IPS-20b (cell line): ENCODE measurements around the gene ZBTB42.

Source experiments
- H3K27ac ChIP-seq: one replicate; pipeline ENCODE4 v1.5.1; 2013; ENCODE audit warnings: low read length
- H3K27me3 ChIP-seq: 2 replicates; pipeline ENCODE4 v1.6.1; 2013; ENCODE audit warnings: mild to moderate bottlenecking, low read length, inconsistent platforms; ENCODE audit not compliant: insufficient read depth
- H3K36me3 ChIP-seq: 2 replicates; pipeline ENCODE4 v1.6.1; 2013; ENCODE audit warnings: low read depth, mild to moderate bottlenecking, inconsistent platforms, low read length, moderate library complexity; ENCODE audit not compliant: insufficient read depth
- H3K4me1 ChIP-seq: 2 replicates; pipeline ENCODE4 v1.6.1; 2013; ENCODE audit warnings: mild to moderate bottlenecking, control low read depth, inconsistent platforms, low read length, moderate library complexity; ENCODE audit not compliant: insufficient read depth
- H3K4me3 ChIP-seq: 2 replicates; pipeline ENCODE4 v1.5.1; 2013; ENCODE audit warnings: mild to moderate bottlenecking, low read length, inconsistent platforms
- H3K9ac ChIP-seq: 2 replicates; pipeline ENCODE4 v1.6.1; 2013; ENCODE audit warnings: low read depth, mild to moderate bottlenecking, inconsistent platforms, low read length, moderate library complexity
- H3K9me3 ChIP-seq: 2 replicates; pipeline ENCODE4 v1.6.1; 2013; ENCODE audit warnings: mild to moderate bottlenecking, low read depth, low read length, inconsistent platforms; ENCODE audit not compliant: insufficient read depth

ZBTB42 gene

DNA sequence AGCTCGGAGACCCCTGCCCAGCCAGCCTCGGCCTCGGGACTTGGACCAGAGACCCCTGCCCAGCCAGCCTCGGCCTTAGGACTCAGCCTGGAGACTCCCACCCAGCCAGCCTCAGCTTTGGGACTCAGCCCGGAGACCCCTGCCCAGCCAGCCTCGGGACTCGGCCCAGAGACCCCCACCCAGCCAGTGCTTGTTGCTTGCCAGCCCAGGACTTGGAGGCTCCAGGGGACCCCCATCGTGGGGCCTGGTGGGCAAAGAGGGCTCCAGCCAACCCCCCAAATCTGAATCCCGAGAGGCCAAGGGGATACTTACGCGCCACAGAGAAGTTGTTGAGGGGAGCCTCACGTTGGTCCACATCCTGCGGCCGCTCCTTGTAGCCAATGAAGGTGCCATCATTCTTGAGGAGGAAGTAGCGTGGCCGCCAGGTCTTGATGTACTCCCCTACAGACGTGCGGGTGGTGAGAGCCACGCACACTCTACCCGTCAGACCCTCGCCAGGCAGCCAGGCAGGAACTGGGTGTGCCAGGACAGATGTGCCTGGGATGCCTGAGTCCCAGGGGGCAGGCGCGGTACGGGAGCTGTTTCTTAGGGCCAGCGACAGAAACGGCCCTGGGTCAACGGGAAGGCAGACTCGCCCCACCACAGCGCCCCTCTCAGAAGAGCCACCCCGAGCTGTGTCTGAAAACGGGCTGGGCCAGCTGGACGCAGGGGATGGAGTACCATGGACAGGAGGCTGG, 21.0 kb upstream of the ZBTB42 start:
- Histone ChIP-seq H3K4me3 (no peak overlapping the region), H3K27me3 (no peaks in the 10 kb centered on the region), H3K4me1 (no peaks in the 10 kb centered on the region), H3K27ac (no peak overlapping the region), H3K9me3 (no peaks in the 10 kb centered on the region), H3K9ac (no peak overlapping the region), H3K36me3 (no peaks in the 10 kb centered on the region)

- Histone ChIP-seq H3K27me3 (no peaks in the 10 kb centered on the region), H3K4me3 (no peak overlapping the region), H3K36me3 (no peaks in the 10 kb centered on the region), H3K4me1 (no peaks in the 10 kb centered on the region), H3K9ac (no peak overlapping the region), H3K9me3 (no peaks in the 10 kb centered on the region), H3K27ac (no peak overlapping the region)
Measured at GRCh38 chr14:104780513-104781030, 20.3 kb upstream of the ZBTB42 start.

DNA sequence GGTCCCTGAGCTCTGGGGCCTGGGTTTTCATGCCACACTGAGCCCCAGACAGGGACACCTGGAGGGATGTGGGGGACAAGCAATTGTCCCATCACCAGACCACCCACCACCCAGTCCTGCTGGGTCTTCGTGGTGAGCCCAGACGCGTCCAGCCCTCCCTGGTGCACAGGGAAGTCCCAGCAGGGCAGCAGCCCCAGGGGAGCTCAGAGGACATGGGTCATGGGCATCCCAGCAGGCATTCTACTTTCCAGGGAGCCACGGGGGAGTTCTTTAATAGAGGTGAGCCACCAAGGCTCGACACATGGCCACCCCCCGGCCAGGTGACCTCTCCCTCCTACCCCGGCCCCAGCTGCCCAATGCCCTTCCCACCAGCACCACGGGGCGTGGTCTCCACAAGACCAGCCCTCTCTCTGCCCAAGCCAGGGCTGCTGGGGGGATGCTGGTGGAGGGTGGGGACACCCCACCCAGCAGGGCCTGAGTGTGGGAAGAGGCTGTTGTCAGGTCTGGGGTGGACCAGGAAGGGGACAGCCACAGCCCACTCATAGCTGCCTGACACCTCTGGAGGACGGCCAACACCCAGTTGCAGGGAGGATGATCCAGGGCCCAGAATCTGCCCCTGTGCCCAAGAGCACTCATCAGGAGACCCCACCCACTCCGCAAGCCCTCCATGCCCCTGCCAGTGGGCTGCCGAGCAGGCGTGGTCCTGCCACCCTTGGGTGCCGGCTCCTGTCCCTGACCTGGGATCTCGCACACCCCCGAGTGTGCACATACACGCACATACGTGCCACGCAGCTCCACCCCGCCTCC, 19.4 kb upstream of the ZBTB42 start:
- no peaks in the 10 kb centered on the region for H3K36me3 ChIP-seq
- H3K9ac ChIP-seq = no peak overlapping the region
- no peaks in the 10 kb centered on the region for H3K27me3 ChIP-seq
- no peaks in the 10 kb centered on the region for H3K9me3 ChIP-seq
- no peak overlapping the region for H3K27ac ChIP-seq
- no peak overlapping the region for H3K4me3 ChIP-seq
- H3K4me1 ChIP-seq = no peaks in the 10 kb centered on the region

DNA sequence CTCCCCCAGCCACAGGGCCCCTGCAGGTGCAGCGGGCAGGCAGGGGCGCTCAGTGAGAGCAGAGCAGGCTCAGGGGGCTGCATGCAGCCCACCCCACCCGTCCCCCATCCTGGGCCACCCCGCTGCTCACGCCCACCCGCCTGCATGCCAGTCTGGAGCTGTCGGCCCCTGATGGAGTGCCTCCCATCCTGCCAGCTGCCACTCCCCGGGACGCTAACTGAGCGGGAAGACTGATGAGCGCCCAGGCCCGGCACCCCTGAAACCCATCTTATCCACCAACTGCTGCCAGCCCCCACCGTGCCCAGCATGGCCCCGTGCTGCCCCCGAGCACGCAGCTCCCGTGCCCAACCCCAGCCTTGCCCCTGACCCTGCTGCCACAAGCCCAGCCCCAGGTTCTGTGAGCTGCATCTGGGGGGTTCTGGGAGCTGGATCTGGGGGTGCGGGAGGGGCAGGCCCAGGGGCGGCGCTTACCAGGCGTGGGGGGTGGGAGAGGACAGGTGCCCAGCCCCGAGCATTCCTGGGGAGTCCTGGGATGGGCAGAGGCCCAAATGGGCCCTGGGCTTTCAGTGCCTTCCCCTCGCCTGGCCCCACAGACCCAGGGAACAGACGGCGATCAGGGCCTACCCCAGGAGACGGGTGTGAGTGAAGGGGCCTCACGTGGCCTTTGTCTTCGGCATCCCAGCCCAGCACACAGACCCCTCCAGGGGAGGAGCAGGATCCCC, 18.7 kb upstream of the ZBTB42 start:
- Histone ChIP-seq H3K9me3 (no peaks in the 10 kb centered on the region), H3K27me3 (no peaks in the 10 kb centered on the region), H3K4me1 (no peaks in the 10 kb centered on the region), H3K9ac (no peak overlapping the region), H3K27ac (no peak overlapping the region), H3K4me3 (no peak overlapping the region), H3K36me3 (no peaks in the 10 kb centered on the region)

- Histone ChIP-seq H3K9ac (no peak overlapping the region), H3K27ac (no peak overlapping the region), H3K27me3 (no peaks in the 10 kb centered on the region), H3K36me3 (no peaks in the 10 kb centered on the region), H3K4me1 (no peaks in the 10 kb centered on the region), H3K9me3 (no peaks in the 10 kb centered on the region), H3K4me3 (no peak overlapping the region)
Measured at GRCh38 chr14:104782808-104783139, 18.1 kb upstream of the ZBTB42 start.

GRCh38 chr14:104783484-104784217, 17.2 kb upstream of the ZBTB42 start:
- H3K27me3 ChIP-seq = no peaks in the 10 kb centered on the region
- no peak overlapping the region for H3K9ac ChIP-seq

GRCh38 chr14:104784218-104784568, 16.7 kb upstream of the ZBTB42 start:
- H3K4me3 ChIP-seq = no peak overlapping the region
- no peaks in the 10 kb centered on the region for H3K36me3 ChIP-seq

More at GRCh38 chr14:104783484-104784217, 17.2 kb upstream of the ZBTB42 start:
- H3K9me3 ChIP-seq = no peaks in the 10 kb centered on the region
- H3K4me3 ChIP-seq = no peak overlapping the region
- H3K27ac ChIP-seq = no peak overlapping the region
- H3K36me3 ChIP-seq = no peaks in the 10 kb centered on the region
- no peaks in the 10 kb centered on the region for H3K4me1 ChIP-seq

DNA sequence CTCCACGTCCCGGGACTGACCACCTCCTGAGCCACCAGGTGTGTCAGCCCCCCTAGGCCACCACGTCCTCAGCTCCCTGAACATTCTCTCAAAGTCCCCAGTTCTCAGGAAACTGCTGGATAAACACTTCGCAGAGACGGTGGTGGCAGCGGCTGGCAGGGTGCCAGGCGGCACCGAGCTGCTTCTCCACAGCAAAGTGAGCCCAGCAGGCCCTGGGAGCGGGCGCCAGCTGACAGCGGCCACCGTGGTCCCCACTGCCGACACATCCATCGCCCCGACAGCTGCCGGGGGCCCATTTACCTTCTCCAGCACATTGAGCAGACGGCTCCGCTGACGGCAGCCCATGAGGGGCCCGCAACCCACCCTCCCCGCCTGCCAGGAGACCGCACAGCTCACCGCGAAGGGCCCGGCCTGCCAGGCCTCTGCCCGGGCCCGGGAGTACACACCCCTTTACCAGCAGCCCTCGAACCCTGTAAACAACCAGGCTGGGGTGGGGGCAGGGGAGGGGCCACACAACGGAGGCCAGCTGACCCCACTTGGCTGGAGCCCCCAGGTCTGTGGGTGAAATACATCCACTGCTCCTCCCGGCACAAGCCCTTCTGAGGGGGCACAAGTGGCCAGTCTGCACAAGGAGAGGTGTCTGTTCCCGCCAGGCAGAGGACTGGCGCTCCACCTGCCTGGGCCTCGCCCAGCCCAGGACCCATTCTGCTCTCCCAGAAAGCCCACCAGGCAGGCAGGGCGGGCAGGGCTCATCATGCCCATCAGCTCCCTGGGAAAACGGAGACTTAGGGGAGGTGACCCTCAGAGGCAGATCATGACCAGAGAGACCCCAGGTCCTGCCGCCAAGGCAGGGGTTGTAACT, 15.8 kb upstream of the ZBTB42 start:
- H3K27me3 ChIP-seq = no peaks in the 10 kb centered on the region

More at GRCh38 chr14:104784218-104784568, 16.7 kb upstream of the ZBTB42 start:
- Histone ChIP-seq H3K9ac (no peak overlapping the region), H3K9me3 (no peaks in the 10 kb centered on the region), H3K27me3 (no peaks in the 10 kb centered on the region), H3K4me1 (no peaks in the 10 kb centered on the region), H3K27ac (no peak overlapping the region)

DNA sequence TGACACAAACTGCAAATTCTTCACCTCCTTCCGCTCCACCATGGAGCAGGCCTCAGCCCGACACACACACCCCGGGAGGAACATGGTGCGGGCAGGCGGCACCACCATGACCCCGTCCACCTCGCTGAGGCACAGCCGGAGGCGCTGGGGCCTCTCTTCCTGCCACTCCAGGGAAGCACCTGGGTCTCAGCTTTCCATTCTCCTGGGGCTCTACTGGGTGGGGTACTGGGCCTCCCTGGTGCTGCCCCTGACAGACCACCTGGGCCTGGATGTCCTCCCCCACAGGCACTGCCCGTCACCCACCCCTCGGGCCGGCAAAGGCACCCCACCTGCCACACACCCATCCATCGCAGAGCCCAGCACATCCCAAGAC, 15.2 kb upstream of the ZBTB42 start:
- H3K9ac ChIP-seq = no peak overlapping the region
- no peaks in the 10 kb centered on the region for H3K27me3 ChIP-seq
- H3K4me3 ChIP-seq = no peak overlapping the region
- no peaks in the 10 kb centered on the region; the same call in 1 of the 2 replicates for H3K36me3 ChIP-seq
- H3K27ac ChIP-seq = no peak overlapping the region
- no peaks in the 10 kb centered on the region for H3K4me1 ChIP-seq
- no peaks in the 10 kb centered on the region for H3K9me3 ChIP-seq

More for the DNA sequence above, 15.8 kb upstream of the ZBTB42 start:
- H3K36me3 ChIP-seq = no peaks in the 10 kb centered on the region; the same call in 1 of the 2 replicates
- no peaks in the 10 kb centered on the region for H3K9me3 ChIP-seq
- H3K4me1 ChIP-seq = no peaks in the 10 kb centered on the region
- H3K27ac ChIP-seq = no peak overlapping the region
- H3K4me3 ChIP-seq = no peak overlapping the region
- no peak overlapping the region for H3K9ac ChIP-seq

DNA sequence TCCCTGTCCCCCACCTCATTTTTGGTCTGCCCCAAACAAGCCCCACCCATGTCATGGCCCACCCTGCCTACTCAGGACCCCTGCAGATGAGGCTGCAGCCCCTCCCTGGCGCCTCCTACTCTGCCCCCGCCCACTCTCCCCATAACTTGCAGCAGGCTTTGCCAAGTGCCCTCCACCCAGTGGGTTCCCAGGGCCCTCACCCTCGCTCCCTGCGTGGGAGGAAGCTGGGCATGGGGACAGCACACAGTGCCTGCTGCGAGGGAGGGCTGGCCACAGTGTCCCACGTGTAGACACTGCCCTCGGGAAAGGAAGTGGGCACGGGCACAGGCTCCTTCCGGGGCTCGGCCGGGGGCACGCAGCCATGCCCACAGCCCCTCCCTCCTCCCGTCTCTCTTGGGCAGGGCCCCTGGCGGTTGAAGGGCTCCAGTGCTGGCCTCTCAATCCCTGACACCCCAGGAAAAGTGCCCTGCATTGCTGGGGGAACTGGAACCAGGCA, 14.8 kb upstream of the ZBTB42 start:
- no peaks in the 10 kb centered on the region; the same call in 1 of the 2 replicates for H3K36me3 ChIP-seq
- no peak overlapping the region for H3K27ac ChIP-seq
- H3K9ac ChIP-seq = no peak overlapping the region
- H3K9me3 ChIP-seq = no peaks in the 10 kb centered on the region
- no peak overlapping the region for H3K4me3 ChIP-seq
- no peaks in the 10 kb centered on the region for H3K27me3 ChIP-seq
- no peaks in the 10 kb centered on the region for H3K4me1 ChIP-seq
